ENCODE results near the gene XXYLT1. TPM values are rescaled to one million over a fixed set of nuclear protein-coding genes. Genes with fewer than 3 reads are reported as not detected.
A peak's percentile ranks its signal among the peaks of the same experiment; 100 is the strongest.

The XXYLT1 gene
- polyA plus RNA-seq, 1 donor (not counting 4 experiments of a cell fraction or from before 2014, with no cell fraction given), result 11.1 TPM

GRCh38 chr3:195154793-195155535 is 116.0 kb downstream of the XXYLT1 start:
- Histone ChIP-seq H3K36me3 (ENCODE audit: control insufficient read depth in 2 of 2, extremely low read depth in 1 of 2, insufficient read depth in 2 of 2, low read length in 2 of 2) (no peaks in the 10 kb centered on the region), H3K9me3 (ENCODE audit: control insufficient read depth, low read depth, low read length) (no peaks in the 10 kb centered on the region), H3K4me2 (ENCODE audit: control insufficient read depth, extremely low read depth, insufficient read depth, low read depth, low read length) (peak overlapping the region; percentile 54), H3K4me1 (ENCODE audit: control insufficient read depth, extremely low read depth, insufficient read depth, low read length) (peaks cover 33% of the 10 kb centered on the region), H3K4me3 (ENCODE audit: control insufficient read depth in 2 of 3, extremely low read depth in 1 of 3, insufficient read depth in 2 of 3, low read depth in 1 of 3, low read length in 3 of 3) (no peak overlapping the region), H3K27me3 (ENCODE audit: control insufficient read depth, extremely low read depth, insufficient read depth, low read length) (no peaks in the 10 kb centered on the region), H4K20me1 (ENCODE audit: control insufficient read depth, extremely low read depth, insufficient read depth, low read length) (no peaks in the 10 kb centered on the region), H3K79me2 (ENCODE audit: control insufficient read depth, insufficient read depth, low read length) (no peaks in the 10 kb centered on the region), H3K9me1 (ENCODE audit: control insufficient read depth, extremely low read depth, insufficient read depth, low read length) (no peaks in the 10 kb centered on the region), H3K27ac (ENCODE audit: control insufficient read depth, insufficient read depth, low read length) (peak overlapping the region; percentile 67), H3K9ac (ENCODE audit: control insufficient read depth, extremely low read depth, insufficient read depth, low read length) (peak overlapping the region; percentile 40), H2AFZ (ENCODE audit: control insufficient read depth, low read length) (peak overlapping the region; percentile 14)
- FAIRE-seq, result peak; percentile 79
- TF ChIP-seq EZH2 (IDR thresholded peaks at IDR 0.05; ENCODE audit: low read length), result no peak
- TF ChIP-seq, protein P1, sequence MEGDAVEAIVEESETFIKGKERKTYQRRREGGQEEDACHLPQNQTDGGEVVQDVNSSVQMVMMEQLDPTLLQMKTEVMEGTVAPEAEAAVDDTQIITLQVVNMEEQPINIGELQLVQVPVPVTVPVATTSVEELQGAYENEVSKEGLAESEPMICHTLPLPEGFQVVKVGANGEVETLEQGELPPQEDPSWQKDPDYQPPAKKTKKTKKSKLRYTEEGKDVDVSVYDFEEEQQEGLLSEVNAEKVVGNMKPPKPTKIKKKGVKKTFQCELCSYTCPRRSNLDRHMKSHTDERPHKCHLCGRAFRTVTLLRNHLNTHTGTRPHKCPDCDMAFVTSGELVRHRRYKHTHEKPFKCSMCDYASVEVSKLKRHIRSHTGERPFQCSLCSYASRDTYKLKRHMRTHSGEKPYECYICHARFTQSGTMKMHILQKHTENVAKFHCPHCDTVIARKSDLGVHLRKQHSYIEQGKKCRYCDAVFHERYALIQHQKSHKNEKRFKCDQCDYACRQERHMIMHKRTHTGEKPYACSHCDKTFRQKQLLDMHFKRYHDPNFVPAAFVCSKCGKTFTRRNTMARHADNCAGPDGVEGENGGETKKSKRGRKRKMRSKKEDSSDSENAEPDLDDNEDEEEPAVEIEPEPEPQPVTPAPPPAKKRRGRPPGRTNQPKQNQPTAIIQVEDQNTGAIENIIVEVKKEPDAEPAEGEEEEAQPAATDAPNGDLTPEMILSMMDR (optimal IDR thresholded peaks at IDR 0.05 in 1 of 3, IDR thresholded peaks at IDR 0.05 in 1 of 3, conservative IDR thresholded peaks at IDR 0.05 in 1 of 3; ENCODE audit: extremely low read depth in 1 of 3, insufficient read depth in 2 of 3, low read length in 3 of 3), result no peak
- dilution Hi-C loops (cut with MboI; ENCODE audit: extremely low pct_ligation_motif_present, low sequenced_read_pairs), result no loop called here
- no peak for DNase-seq (ENCODE audit: low read depth, low spot score)

GRCh38 chr3:195154111-195154791 is 116.7 kb downstream of the XXYLT1 start:
- Histone ChIP-seq H3K9me3 (ENCODE audit: control insufficient read depth, low read depth, low read length) (no peaks in the 10 kb centered on the region), H3K36me3 (ENCODE audit: control insufficient read depth in 2 of 2, extremely low read depth in 1 of 2, insufficient read depth in 2 of 2, low read length in 2 of 2) (no peaks in the 10 kb centered on the region), H3K9ac (ENCODE audit: control insufficient read depth, extremely low read depth, insufficient read depth, low read length) (peak overlapping the region; percentile 3), H3K4me3 (ENCODE audit: control insufficient read depth in 2 of 3, extremely low read depth in 1 of 3, insufficient read depth in 2 of 3, low read depth in 1 of 3, low read length in 3 of 3) (no peak overlapping the region), H3K4me1 (ENCODE audit: control insufficient read depth, extremely low read depth, insufficient read depth, low read length) (peaks cover 33% of the 10 kb centered on the region), H3K9me1 (ENCODE audit: control insufficient read depth, extremely low read depth, insufficient read depth, low read length) (no peaks in the 10 kb centered on the region), H3K27me3 (ENCODE audit: control insufficient read depth, extremely low read depth, insufficient read depth, low read length) (no peaks in the 10 kb centered on the region), H3K79me2 (ENCODE audit: control insufficient read depth, insufficient read depth, low read length) (no peaks in the 10 kb centered on the region), H4K20me1 (ENCODE audit: control insufficient read depth, extremely low read depth, insufficient read depth, low read length) (no peaks in the 10 kb centered on the region), H3K4me2 (ENCODE audit: control insufficient read depth, extremely low read depth, insufficient read depth, low read depth, low read length) (peak overlapping the region; percentile 54), H2AFZ (ENCODE audit: control insufficient read depth, low read length) (no peak overlapping the region), H3K27ac (ENCODE audit: control insufficient read depth, insufficient read depth, low read length) (peak overlapping the region; percentile 67)
- FAIRE-seq (no peak), DNase-seq (ENCODE audit: low read depth, low spot score) (no peak)
- TF ChIP-seq, protein P1 (optimal IDR thresholded peaks at IDR 0.05 in 1 of 3, IDR thresholded peaks at IDR 0.05 in 1 of 3, conservative IDR thresholded peaks at IDR 0.05 in 1 of 3; ENCODE audit: extremely low read depth in 1 of 3, insufficient read depth in 2 of 3, low read length in 3 of 3), result no peak
- TF ChIP-seq EZH2 (IDR thresholded peaks at IDR 0.05; ENCODE audit: low read length), result no peak
- dilution Hi-C loops (cut with MboI; ENCODE audit: extremely low pct_ligation_motif_present, low sequenced_read_pairs), result no loop called here
